Gastroesophageal sphincter (tissue), 3 donors: ENCODE data around the gene KCNAB3.

ENCODE experiments used
- CTCF ChIP-seq, 4 experiments: fragments of 200-600 bp in 2 of 4; fragments of 450-650 bp in 2 of 4; sonication (generic) in 1 of 4; IDR thresholded peaks; one replicate each; pipeline ENCODE4 v1.5.1; 2017 to 2019; ENCODE audit warnings: antibody characterized with exemption in 4 of 4, mild to moderate bottlenecking in 2 of 4, moderate library complexity in 2 of 4
- EP300 ChIP-seq: sonication (generic); formaldehyde crosslinking; IDR thresholded peaks from one replicate; pipeline ENCODE4 v1.6.1; 2017; ENCODE audit warnings: antibody characterized with exemption, mild to moderate bottlenecking

- no peak for TF ChIP-seq CTCF (IDR thresholded peaks at IDR 0.05)
- TF ChIP-seq EP300, result no peak
Measured at GRCh38 chr17:7974638-7975131, 45.0 kb upstream of the KCNAB3 start.
